ENCODE results near the gene TIMP3. TPM values are rescaled to one million over a fixed set of nuclear protein-coding genes. Genes with fewer than 3 reads are reported as not detected.

The TIMP3 gene
- total RNA-seq, 2 donors from 2014 or later, result 149 to 280 TPM

GRCh38 chr22:32808038-32808445 lies 6.5 kb downstream of the TIMP3 start:
- Histone ChIP-seq H3K9me3 (no peaks in the 10 kb centered on the region), H3K27ac (no peak overlapping the region), H3K4me3 (no peak overlapping the region), H3K36me3 (replicated peaks in 1 of 2; ENCODE audit: insufficient read depth in 1 of 2, low read depth in 2 of 2) (no peaks in the 10 kb centered on the region), H3K4me1 (peaks cover 4% of the 10 kb centered on the region), H3K27me3 (peaks cover 0 to 5% of the 10 kb centered on the region in 2 donors)
- TF ChIP-seq POLR2A (IDR thresholded peaks at IDR 0.05), result no peak
- TF ChIP-seq CTCF (IDR thresholded peaks at IDR 0.05), result no peak
- intact Hi-C loops (cut with DNase I), result loop anchor here (10.0 kb wide), 1 partner anchor 273 kb away; no protein-coding TSS in a partner anchor
- no peak for ATAC-seq
- WGBS, 2 donors, result 60 to 80% methylated on average over 4 of the region's 4 CpGs
- DNase-seq, result no peak

GRCh38 chr22:32809786-32810554 lies 8.5 kb downstream of the TIMP3 start:
- Histone ChIP-seq H3K9me3 (no peaks in the 10 kb centered on the region), H3K27me3 (no peaks in the 10 kb centered on the region), H3K4me3 (no peak overlapping the region), H3K4me1 (peaks cover 4% of the 10 kb centered on the region), H3K27ac (no peak overlapping the region), H3K36me3 (replicated peaks in 1 of 2; ENCODE audit: insufficient read depth in 1 of 2, low read depth in 2 of 2) (no peaks in the 10 kb centered on the region)
- WGBS, 2 donors, result 38 to 43% methylated on average over 6 of the region's 6 CpGs
- no peak for TF ChIP-seq CTCF (IDR thresholded peaks at IDR 0.05)
- TF ChIP-seq POLR2A (IDR thresholded peaks at IDR 0.05), result no peak
- intact Hi-C loops (cut with DNase I), result loop anchor here (10.0 kb wide), 1 partner anchor 275 kb away; no protein-coding TSS in a partner anchor
- DNase-seq (no peak), ATAC-seq (no peak)

GRCh38 chr22:32810555-32811133 lies 9.1 kb downstream of the TIMP3 start:
- Histone ChIP-seq H3K9me3 (no peaks in the 10 kb centered on the region), H3K4me3 (no peak overlapping the region), H3K27me3 (no peaks in the 10 kb centered on the region), H3K4me1 (peaks cover 4% of the 10 kb centered on the region), H3K36me3 (replicated peaks in 1 of 2; ENCODE audit: insufficient read depth in 1 of 2, low read depth in 2 of 2) (no peaks in the 10 kb centered on the region), H3K27ac (no peak overlapping the region)
- no peak for ATAC-seq
- TF ChIP-seq POLR2A (IDR thresholded peaks at IDR 0.05) (no peak), CTCF (IDR thresholded peaks at IDR 0.05) (no peak)
- 48 to 65% methylated on average over 6 of the region's 6 CpGs for WGBS, 2 donors
- DNase-seq, result no peak
- intact Hi-C loops (cut with DNase I), result no loop called here

- WGBS, 2 donors, result 51 to 53% methylated on average over 3 of the region's 3 CpGs
- Histone ChIP-seq H3K4me1 (peaks cover 4% of the 10 kb centered on the region), H3K27ac (no peak overlapping the region), H3K27me3 (no peaks in the 10 kb centered on the region), H3K36me3 (replicated peaks in 1 of 2; ENCODE audit: insufficient read depth in 1 of 2, low read depth in 2 of 2) (no peaks in the 10 kb centered on the region), H3K4me3 (no peak overlapping the region), H3K9me3 (no peaks in the 10 kb centered on the region)
- no peak for ATAC-seq
- intact Hi-C loops (cut with DNase I), result no loop called here
- no peak for TF ChIP-seq POLR2A (IDR thresholded peaks at IDR 0.05)
- TF ChIP-seq CTCF (IDR thresholded peaks at IDR 0.05), result no peak
- DNase-seq, result no peak
Observed at GRCh38 chr22:32811788-32812545, 10.5 kb downstream of the TIMP3 start.

Measured in body of pancreas (tissue), 4 donors.